Epithelial cell of prostate (primary cell): ENCODE data around the gene TMEM147.

Experiments used
- DNase-seq: peaks from one replicate; pipeline ENCODE4 v3.0.0-alpha.2; 2011; ENCODE audit warnings: low read depth, low spot score
- H3K27ac ChIP-seq: fragments of 450-650 bp; 2 replicates; pipeline ENCODE4 v1.5.1; 2017; ENCODE audit warnings: mild to moderate bottlenecking

Gene TMEM147, protein sequence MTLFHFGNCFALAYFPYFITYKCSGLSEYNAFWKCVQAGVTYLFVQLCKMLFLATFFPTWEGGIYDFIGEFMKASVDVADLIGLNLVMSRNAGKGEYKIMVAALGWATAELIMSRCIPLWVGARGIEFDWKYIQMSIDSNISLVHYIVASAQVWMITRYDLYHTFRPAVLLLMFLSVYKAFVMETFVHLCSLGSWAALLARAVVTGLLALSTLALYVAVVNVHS

DNA sequence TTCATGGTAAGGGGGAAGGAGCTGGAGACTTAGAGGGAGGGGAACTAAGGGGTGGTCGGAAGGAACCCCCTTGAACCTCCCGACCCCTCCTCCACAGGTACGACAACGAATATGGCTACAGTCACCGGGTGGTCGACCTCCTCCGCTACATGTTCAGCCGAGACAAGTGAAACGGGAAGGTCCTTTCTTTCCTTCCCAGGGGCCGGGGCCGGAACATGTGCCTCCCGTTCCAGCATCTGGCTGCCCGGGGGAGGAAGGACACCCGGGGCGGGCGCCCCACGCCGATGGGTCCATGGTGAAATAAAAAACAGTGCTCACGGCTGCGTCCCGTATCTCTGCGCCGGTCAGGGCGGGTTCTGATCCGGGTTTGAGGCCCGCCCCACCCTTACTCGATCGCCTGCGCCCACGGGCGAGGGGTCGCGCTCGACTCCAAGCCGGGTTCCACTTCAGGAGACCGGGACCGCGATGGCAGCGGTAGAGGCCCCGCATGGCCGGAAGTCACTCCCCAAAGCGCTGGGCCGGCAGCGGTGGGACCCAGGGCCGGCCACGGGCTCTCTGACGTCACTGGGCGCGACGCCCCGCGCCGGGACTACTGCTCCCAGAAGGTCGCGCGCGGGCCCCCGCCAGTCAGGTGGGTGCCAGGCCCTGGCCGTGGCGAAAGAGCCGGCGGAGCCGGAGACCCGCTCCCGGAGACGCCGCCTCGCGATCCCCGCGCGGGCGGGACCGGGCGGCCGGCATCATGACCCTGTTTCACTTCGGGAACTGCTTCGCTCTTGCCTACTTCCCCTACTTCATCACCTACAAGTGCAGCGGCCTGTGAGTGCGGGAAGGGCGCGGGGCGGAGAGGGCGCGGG lies at the start of gene TMEM147:
Gene TMEM147 (plus strand): TSS at position 626 of the 854 bp plus-strand sequence. CDS start 114 bp downstream, at position 740.
- DNase-seq, result peak; percentile 18
- peak within 1 kb of the TSS; percentile 59 for H3K27ac ChIP-seq

DNA sequence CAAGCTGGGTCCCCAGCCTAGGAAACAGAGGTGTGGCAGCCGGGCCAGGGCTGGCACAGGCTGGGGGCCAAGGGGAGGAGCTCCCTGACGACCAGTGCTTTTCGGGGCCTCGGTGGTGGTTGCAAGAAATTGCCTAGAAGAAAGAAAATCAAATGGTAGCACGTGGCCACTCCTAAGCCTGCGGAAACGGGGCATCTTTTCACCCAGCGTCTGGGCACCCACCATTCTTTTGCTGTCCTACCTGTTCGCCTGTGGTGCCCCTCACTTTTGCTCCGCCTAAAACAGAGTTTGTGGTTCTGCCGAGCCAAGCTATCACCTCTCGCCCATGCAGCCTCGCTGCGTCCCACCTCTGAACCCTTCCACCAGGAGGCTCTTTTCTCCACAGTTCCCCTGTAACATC lies 48.0 kb upstream of the TMEM147 start:
- H3K27ac ChIP-seq, result no peak overlapping the region
- DNase-seq, result no peak

DNA sequence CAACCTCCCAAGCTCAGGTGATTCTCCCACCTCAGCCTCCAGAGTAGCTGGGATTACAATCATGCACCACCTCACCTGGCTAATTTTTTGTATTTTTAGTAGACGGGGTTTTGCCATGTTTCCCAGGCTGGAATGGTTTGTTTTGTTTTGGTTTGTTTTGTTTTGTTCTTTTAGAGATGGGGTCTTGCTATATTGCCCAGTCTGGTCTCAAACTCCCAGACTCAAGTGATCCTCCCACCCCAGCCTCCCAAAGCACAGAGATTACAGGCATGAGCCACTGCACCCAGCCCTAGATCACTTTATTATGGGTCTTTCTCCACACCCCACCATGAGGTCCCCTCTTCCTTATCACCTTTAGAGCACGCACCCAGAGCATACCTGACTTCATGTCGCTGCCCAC lies 47.2 kb upstream of the TMEM147 start:
- DNase-seq, result no peak
- H3K27ac ChIP-seq, result no peak overlapping the region

DNA sequence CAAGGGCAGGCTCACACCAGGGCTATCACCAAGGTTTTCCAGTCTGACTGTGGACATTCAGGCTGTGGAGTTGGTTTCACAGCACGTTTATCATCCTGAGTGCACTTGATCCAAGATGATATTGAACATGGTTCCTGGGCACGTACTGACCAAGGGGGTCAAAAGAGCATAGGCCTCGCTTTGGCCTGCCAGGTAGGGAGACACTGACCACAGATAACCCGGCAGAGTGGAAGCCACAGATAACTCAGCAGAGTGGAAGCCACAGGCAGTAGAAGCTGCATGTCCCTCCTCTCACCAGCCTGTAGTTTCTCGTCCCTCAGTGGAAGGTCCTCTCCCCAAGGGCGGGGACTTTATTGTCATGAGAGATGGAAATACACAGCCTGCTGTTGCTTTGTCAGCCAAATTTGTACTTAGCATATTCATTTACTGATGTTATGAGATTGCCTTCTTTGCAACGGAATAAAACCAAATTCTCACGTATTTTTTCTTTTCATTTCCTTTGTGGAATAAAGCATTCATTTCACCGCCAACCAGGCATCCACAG lies 46.4 kb upstream of the TMEM147 start:
- no peak overlapping the region for H3K27ac ChIP-seq
- no peak for DNase-seq

DNA sequence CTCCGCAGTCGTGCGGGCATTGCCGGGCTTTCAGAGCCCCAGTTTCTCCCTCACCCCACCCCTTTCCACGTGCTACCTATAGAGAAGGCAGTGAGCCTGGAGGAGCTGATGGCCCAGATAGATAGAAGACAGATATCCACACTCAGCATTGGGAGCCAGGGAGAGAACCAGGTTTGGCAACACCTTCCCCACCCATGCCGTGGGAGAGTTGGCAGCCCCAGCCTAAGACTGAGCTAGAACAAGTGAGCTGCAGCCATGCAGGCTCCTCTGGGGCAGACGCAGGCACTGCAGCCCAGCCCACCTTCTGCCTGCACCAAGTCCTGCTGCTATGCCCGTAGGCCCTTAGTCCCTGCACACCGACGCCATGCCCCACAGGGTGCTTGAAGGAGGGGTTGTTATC lies 44.8 kb upstream of the TMEM147 start:
- DNase-seq, result no peak
- H3K27ac ChIP-seq, result no peak overlapping the region

DNA sequence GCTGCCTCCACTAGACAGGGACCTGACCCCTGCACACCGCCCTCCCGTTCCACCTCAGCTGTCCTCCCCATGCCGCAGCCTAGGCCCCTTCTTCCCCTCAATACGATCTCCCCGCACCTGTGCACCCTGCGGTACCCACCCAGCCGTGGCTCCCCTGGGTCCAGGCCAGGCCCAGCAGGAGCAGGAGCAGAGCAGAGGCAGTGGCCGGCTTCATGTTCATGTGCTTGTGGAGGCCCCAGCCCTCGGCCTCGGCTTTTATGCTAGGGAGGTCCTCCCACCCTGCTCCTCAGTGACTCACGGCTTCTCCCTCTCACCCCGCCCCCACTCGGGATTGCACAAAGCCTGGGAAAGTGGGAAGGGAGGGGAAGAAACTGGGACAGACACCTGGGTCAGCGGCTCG lies 43.7 kb upstream of the TMEM147 start:
- H3K27ac ChIP-seq, result no peak overlapping the region
- no peak for DNase-seq

DNA sequence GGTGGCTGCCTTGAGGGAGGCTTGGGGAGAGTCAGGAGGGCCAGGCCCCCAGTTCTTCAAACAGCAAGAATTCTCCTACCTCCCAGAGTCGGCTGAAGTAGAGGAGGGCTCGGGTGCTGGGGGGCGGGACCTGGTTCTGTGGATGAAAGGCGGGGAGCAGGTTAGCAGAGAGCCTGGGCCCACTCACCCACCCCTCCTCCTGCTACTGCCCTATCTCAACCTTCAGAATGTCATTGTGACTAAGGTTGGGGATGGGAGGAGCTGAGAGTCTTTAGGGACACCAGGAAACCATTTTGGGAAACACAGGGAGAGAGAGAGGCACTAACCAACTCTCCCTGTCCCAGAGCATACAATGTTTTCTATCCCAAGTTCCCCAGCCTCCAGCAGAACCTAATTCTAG lies 42.7 kb upstream of the TMEM147 start:
- no peak for DNase-seq
- H3K27ac ChIP-seq, result no peak overlapping the region

DNA sequence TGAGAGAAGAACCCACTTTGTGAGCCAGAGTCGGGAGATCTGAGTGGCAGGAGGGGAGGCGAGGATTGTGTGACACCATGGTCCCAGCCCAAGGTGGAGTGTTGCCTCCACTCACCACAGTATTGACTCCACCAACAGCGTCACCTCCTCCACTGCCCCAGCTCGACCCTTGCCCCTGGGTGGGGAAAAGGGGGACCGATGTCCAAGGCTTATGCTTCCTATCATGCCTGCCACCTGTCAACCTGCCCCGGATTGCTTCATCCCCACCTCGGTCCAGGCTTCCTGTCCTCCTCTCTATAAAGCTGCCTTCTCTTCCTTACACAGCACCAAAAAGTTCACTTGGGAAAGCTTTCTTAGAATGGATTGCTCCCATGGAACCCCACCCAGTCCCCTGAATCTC lies 39.4 kb upstream of the TMEM147 start:
- no peak overlapping the region for H3K27ac ChIP-seq
- DNase-seq, result no peak

DNA sequence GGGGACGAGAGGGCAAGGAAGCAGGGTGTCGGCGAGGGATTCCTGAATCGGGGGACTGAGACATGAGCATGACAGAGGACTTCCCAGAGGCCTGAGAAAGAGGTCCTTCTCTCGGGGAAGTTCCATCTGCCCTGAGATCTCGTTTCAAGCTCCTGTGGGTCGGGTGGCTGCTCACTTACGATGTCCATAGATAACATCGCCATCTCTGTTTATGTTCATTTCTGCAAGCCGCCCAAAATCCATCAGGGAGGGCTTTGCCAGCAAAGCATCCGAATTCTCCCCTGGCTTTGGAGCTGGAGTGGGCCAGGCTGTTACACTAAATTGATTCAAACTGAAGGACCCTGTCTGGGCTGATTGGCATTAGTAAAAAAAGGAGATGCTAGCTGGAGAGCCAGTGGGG lies 37.9 kb upstream of the TMEM147 start:
- no peak overlapping the region for H3K27ac ChIP-seq

DNA sequence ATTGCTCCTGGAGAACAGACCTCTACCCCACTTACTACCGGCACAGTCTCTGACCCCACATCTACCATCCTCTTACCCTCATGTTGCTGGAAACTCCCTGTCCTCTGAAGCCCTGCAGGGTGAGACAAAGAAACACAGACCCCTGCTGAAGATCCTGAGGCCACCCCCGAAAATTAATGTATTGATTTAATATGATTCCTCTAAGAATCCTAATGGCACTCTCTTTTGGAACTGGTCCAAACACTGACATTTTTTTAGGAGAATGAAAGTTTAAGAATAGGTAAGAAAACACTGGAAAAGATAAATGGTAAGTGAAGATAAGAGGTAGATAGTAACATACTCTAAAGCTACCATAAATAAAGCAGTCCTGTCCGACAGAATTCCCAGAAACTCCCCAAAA lies 37.3 kb upstream of the TMEM147 start:
- DNase-seq, result no peak
- H3K27ac ChIP-seq, result no peak overlapping the region

More for the DNA sequence above, 37.9 kb upstream of the TMEM147 start:
- DNase-seq, result no peak

DNA sequence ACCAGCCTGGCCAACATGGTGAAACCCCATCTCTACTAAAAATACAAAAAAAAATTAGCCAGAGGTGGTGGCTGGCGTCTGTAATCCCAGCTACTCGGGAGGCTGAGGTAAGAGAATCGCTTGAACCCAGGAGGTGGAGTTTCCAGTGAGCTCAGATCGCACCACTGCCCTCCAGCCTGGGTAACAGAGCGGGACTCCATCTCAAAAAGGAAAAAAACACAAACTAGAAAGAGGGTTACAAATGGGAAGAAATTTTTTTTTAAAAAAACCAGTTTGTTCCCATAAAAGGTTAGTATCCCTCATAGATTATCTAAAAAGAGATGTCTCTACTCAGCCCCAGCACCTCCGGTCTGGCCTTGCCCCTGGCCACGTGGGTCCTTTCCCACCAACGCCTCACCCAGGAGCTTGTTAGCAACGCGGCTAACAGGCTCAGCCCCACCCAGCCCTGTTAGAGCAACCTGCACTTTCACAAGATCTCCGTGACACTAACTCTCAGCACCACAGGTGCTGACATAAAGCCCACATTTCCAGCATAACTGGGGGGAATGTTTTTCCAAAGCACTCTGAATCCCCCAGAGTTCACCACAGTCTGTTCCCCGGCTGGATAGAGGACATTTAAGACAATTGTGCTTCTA lies 36.3 kb upstream of the TMEM147 start:
- H3K27ac ChIP-seq, result peak overlapping the region; percentile 88
- DNase-seq, result no peak

DNA sequence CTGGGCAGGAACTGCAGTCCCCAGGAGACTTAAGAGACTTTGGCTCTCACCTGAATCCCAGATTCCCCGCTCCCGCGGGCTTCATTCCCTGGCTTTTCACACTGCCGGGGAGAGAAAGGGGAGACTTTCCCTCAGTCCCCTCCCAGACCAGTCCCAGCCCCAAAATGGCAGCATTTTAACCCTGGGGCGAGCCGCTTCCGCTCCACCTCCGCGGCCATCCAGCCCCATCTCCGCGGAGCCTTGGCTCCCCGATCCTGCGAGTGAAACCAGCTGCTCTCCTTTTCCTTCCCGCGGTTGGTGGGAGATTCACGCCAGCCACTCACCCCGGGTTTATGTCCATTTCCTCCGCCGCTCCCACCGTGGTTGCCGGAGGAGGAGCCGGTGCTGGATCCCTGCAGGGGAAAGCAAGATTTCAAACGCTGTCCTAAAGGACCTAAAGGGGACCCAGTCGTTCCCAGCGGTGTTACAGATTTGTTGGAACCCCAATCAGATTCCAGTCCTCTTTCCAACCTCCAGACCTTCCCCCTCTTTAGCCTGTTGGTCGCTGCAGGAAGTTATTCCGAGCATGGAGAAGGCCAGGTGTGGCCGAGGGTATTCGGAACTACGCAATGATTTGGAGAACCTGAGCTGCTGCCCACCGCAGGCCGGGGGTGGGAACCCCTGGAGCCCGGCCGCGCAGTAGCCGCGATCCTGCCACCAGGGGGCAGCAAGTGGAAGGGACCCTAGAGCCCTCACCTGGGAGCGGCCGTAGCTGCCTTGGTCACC lies 35.4 kb upstream of the TMEM147 start:
- DNase-seq, result no peak

DNA sequence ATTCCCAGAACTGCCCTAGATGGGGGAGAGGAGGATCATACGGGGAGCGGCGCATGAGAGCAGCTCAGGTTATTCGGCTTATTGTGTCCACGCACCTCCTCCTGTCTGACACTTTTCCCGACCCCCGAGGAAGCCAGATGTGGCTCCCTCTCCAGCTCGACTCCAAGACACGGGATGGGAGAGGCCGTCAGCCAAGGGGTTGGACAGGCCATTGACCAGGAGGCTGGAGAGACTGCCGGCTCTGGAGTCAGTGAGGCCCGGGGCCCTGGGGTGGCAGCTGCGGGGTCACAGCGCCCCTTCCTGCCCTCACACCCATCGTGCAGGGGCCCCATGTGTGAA lies 34.8 kb upstream of the TMEM147 start:
- DNase-seq, result no peak
- H3K27ac ChIP-seq, result peak overlapping the region; percentile 88

More for the DNA sequence above, 35.4 kb upstream of the TMEM147 start:
- peak overlapping the region; percentile 88 for H3K27ac ChIP-seq

DNA sequence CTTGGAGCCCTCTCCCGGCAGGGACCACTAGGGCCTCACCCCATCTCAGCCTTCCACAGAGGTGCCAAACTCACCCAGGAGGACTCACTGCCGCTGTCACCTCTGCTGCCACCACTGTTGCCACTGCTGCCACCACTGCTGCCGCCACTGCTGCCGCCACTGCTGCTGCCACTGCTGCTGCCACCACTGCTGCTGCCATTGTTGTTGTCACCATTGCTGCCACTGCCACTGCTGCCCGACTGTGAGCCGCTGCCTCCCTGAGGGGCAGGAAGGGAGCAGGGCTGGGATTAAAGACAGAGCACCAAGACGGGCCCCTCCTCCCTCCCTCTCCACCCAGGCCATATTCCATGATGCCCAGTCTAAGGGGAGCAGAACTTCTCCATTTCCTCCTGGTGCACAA lies 34.1 kb upstream of the TMEM147 start:
- no peak for DNase-seq

DNA sequence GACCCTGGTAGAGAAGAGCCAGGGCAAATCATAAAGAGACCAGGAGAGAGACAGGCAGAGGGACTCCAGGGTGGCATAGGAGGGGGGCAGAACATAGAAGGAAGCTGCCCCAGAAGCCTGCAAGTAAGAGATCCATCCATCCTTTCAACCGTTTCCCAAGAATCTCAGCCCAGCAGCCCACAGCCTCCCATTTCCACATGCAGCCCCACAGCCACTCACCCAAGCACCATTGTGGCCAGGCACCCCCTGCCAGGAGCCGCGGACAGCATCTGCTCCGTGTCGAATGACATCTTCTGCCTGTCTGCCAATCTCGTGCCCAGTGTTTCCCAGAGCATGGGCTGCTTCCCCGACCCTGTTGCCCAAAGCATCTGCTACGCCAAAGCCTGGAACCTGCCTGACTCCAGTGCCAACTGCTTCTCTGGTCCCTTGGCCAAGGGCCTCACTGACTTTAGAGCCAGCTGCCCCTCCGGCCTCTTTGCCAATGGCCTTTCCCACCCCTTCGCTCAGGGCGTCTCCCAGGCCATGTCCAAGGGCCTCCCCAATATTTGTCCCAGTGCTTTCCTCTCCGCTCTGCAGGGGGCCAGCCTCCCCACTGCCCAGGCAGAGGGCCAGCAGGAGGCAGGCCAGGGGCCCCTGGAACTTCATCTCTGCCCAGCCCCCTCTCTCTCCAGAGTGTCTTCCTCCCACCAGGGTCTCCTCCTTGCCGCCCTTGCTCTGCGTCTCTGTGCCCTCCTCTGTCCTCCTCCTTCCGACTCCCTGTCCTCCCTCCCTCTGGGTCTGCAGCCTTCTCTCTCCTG lies 32.4 kb upstream of the TMEM147 start:
- no peak for DNase-seq
- peak overlapping the region; percentile 62 for H3K27ac ChIP-seq

More for the DNA sequence above, 34.1 kb upstream of the TMEM147 start:
- no peak overlapping the region for H3K27ac ChIP-seq

DNA sequence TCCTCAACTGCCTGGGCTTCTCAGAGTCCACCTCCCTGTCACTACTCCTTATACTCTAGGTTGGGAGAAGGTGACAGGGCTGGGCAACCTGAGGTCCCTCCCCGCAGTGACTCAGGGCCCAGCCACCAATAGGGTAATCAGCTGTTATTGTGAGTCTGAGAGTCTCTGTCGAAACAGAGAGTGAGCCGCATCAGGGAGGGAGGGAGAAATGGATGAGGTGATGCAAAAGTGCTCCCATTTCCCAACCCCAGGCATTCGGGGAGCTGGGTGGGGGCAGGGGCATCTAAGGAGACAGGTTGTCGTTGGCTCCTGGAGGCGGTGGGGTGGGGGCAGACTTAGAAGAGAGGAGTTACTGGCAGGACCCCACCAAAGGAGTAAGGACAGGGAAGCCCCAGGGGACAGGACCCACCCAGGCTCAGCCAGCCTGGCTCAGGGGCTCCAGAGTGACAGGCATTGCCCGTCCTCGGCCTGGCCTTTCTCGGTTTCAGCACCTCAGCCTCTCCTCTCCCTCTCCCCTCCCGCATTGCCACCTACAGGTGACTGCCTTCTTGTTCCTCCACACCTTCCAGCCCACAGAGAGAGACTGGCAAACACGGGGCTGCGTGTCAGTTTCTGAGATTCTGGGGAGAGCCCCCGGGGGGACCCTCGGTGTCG lies 31.7 kb upstream of the TMEM147 start, which contains the start of gene DMKN:
Gene DMKN (minus strand): TSS at position 22 of the 654 bp plus-strand sequence. CDS start 174 bp downstream, outside the sequence.
- peak within 1 kb of the TSS; percentile 62 for H3K27ac ChIP-seq
- no peak for DNase-seq

DNA sequence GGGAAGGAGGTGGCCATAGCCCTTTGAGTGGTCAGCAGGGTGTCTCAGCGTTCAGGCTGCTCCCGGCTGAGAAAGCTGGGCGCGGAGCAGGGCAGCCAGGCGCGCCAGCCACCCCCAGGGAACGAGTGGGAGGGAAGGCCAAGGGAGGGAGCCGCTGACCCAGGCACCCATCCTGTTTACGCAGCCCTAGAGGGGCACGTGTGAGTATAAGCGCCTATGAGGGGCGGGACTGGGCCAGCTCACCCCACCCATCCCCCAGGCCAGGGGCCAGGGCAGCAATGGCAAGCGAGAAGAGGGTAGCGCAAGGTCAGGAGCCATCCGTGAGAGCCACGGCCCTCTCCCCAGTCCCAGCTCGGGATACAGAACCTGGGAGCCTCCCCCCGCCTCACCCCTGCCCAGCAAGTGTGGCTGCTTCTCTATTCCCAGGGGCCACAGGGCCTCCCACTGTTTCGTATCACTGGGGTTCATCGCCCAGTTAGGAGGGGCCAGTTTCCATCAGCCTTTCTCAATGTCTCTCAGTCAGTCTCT lies 31.1 kb upstream of the TMEM147 start:
- H3K27ac ChIP-seq, result peak overlapping the region; percentile 62
- no peak for DNase-seq

DNA sequence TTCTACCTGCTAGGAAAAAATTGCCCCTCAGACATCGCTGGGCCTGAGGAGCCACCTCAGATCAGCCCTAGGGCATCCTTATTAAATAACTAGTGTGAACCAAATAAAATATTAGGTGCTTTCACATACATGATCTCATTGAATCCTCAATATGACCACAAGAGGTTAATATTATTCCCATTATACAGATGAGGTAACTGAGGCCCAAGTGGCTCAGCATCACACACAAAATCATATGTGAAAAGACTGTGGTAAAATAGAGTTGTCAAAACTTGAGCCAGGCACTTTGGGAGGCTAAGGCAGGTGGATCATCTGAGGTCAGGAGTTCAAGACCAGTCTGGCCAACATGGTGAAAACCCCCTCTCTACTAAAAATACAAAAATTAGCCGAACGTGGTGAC lies 29.1 kb upstream of the TMEM147 start:
- peak overlapping the region; percentile 86 for H3K27ac ChIP-seq
- DNase-seq, result no peak

DNA sequence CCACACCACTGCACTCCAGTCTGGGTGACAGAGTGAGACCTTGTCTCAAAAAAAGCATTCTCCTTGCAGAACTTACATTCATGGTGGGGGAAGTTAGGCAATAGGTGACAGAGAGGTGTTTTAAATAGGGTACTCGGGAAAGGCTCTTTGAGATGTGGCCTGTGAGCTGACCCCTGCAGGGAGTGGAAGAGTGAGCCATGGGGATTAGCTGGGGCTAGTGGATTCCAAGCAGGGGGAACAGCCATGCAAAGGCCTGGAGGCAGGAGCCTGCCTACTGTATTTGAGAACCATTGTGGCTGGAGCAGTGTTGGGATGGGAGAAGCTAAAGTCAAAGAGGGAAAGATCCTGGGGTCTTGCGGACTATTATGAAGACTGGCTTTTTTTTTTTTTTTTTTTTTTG lies 28.1 kb upstream of the TMEM147 start:
- H3K27ac ChIP-seq, result peak overlapping the region; percentile 86
- DNase-seq, result no peak
